Suprapubic skin (tissue), 4 donors: ENCODE data around the gene ZRANB2. TPM values are rescaled to one million over a fixed set of nuclear protein-coding genes. Genes with fewer than 3 reads are reported as not detected.

Source experiments
- DNase-seq, 2 donors: peaks; one replicate each; pipeline ENCODE4 v3.0.0-alpha.2; 2019; ENCODE audit warnings: low spot score in 2 of 2
- H3K27ac ChIP-seq: fragments of 200-600 bp; sonication (generic); one replicate; pipeline ENCODE4 v1.5.1; 2019
- H3K27me3 ChIP-seq: fragments of 200-600 bp; sonication (generic); one replicate; pipeline ENCODE4 v1.5.1; 2019
- H3K36me3 ChIP-seq: fragments of 200-600 bp; sonication (generic); one replicate; pipeline ENCODE4 v1.5.1; 2019
- H3K4me1 ChIP-seq: fragments of 200-600 bp; sonication (generic); one replicate; pipeline ENCODE4 v1.5.1; 2019
- H3K4me3 ChIP-seq: fragments of 200-600 bp; sonication (generic); one replicate; pipeline ENCODE4 v1.5.1; 2019; ENCODE audit warnings: mild to moderate bottlenecking
- H3K9me3 ChIP-seq: fragments of 200-600 bp; sonication (generic); one replicate; pipeline ENCODE4 v1.5.1; 2019
- EP300 ChIP-seq: sonication (generic); formaldehyde crosslinking; IDR thresholded peaks from one replicate; pipeline ENCODE4 v1.6.1; 2017; ENCODE audit warnings: antibody characterized with exemption
- POLR2A ChIP-seq, 2 donors: fragments of 450-650 bp; IDR thresholded peaks; one replicate each; pipeline ENCODE4 v1.6.1; 2017; ENCODE audit warnings: antibody characterized with exemption in 2 of 2, mild to moderate bottlenecking in 2 of 2, moderate library complexity in 2 of 2
- POLR2AphosphoS5 ChIP-seq, 3 donors: sonication (generic); formaldehyde crosslinking; IDR thresholded peaks; one replicate each; pipeline ENCODE4 v1.6.1; 2017; ENCODE audit warnings: antibody characterized with exemption in 3 of 3
- WGBS: methylation state at CpG from one replicate; pipeline ENCODE4 v1.1.5; 2018; 5-methylcytosine and 5-hydroxymethylcytosine counted together
- total RNA-seq, 4 donors: library from RNA; depleted of rRNA; stranded (reverse); fragments of >200 nt; gene quantifications; one replicate each; pipeline ENCODE4 v1.1.0, GENCODE V29; 2016
- TF ChIP-seq, protein P1 (sequence below), 2 donors: fragments of 200-600 bp in 1 of 2; fragments of 450-650 bp in 1 of 2; sonication (generic) in 1 of 2; IDR thresholded peaks; one replicate each; pipeline ENCODE4 v1.5.1; 2016 to 2019; ENCODE audit warnings: antibody characterized with exemption in 2 of 2, mild to moderate bottlenecking in 1 of 2, moderate library complexity in 1 of 2

ZRANB2 gene
- total RNA-seq, 4 donors from 2014 or later: 37.4 to 164 (median 49.0) TPM

DNA sequence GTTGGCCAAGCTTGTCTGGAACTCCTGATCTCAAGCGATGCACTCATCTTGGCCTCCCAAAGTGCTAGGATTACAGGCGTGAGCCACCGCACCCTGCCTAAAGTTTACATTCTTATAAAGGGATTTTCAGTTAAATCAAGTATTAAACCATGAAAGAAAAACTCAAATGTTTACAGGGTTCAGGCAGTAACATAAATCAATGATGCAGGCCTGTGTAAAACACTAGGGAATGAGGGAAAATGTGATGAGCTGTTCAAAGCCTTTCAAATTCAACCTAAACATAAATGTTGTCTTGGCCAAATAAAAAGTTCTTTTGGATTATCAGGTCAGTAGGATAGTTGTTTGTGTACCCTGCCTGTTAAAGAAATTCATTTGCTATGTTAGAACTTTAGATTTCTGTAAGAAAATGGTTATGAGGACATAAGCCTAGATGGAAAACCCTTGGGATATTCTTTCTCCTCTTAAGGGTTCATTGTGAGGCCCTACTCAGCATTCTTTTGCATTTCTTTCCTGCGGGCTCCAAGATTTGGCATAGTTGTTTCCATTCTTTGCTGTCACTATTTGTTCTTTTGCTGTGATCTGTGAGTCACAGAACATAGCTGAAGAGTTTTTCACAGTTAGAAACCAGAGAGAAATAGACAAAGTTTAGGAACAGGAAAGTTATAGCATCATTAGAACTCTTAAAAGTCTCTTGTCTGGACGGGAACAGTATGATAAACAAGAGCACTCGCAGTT, 8.9 kb upstream of the ZRANB2 start:
- WGBS: 63% methylated on average over 6 of the region's 6 CpGs
- Histone ChIP-seq H3K27me3 (peaks cover 3% of the 10 kb centered on the region), H3K9me3 (no peaks in the 10 kb centered on the region), H3K4me1 (no peaks in the 10 kb centered on the region), H3K4me3 (no peak overlapping the region), H3K27ac (peak overlapping the region; percentile 57), H3K36me3 (no peaks in the 10 kb centered on the region)
- TF ChIP-seq POLR2AphosphoS5 (IDR thresholded peaks at IDR 0.05) (no peak), POLR2A (IDR thresholded peaks at IDR 0.05) (no peak), EP300 (no peak)
- DNase-seq: no peak

DNA sequence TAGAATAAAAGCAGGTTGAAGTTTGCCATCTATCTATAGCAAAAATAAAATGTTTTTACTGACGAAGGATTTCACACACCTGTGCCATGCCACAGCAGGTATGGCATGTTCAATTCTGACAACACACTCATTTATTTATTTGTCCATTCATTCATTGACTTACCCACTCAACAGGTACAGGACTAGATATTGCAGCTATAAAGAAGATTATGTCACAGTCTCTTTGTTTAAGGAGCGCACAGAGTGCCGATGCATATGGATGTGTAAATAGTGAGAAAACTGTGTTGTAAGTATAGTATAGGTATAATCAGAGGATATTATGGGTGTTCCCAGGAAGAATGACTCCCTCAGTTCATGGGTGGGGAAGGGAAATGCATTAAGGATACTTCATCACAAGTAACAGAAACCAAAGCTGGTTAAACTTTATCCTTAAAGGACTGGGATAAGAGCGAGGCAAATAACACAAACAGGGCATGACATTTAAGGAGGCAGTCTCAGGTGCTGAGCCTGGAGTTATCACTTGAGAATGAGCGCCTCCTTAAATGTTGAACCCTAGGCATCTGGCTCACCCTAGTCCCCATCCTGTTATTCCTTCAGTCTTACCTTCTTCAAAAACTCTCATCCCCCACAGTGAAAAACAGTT, 7.9 kb upstream of the ZRANB2 start:
- no peak for TF ChIP-seq POLR2AphosphoS5 (IDR thresholded peaks at IDR 0.05)
- TF ChIP-seq, protein P1, sequence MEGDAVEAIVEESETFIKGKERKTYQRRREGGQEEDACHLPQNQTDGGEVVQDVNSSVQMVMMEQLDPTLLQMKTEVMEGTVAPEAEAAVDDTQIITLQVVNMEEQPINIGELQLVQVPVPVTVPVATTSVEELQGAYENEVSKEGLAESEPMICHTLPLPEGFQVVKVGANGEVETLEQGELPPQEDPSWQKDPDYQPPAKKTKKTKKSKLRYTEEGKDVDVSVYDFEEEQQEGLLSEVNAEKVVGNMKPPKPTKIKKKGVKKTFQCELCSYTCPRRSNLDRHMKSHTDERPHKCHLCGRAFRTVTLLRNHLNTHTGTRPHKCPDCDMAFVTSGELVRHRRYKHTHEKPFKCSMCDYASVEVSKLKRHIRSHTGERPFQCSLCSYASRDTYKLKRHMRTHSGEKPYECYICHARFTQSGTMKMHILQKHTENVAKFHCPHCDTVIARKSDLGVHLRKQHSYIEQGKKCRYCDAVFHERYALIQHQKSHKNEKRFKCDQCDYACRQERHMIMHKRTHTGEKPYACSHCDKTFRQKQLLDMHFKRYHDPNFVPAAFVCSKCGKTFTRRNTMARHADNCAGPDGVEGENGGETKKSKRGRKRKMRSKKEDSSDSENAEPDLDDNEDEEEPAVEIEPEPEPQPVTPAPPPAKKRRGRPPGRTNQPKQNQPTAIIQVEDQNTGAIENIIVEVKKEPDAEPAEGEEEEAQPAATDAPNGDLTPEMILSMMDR (IDR thresholded peaks at IDR 0.05): no peak
- TF ChIP-seq POLR2A (IDR thresholded peaks at IDR 0.05): no peak
- no peak for TF ChIP-seq EP300
- H3K27ac ChIP-seq: no peak overlapping the region
- H3K36me3 ChIP-seq: no peaks in the 10 kb centered on the region
- peaks cover 3% of the 10 kb centered on the region for H3K27me3 ChIP-seq
- no peak for DNase-seq
- WGBS: 90% methylated on average over 5 of the region's 5 CpGs
- H3K4me1 ChIP-seq: no peaks in the 10 kb centered on the region
- H3K9me3 ChIP-seq: no peaks in the 10 kb centered on the region
- no peak overlapping the region for H3K4me3 ChIP-seq

DNA sequence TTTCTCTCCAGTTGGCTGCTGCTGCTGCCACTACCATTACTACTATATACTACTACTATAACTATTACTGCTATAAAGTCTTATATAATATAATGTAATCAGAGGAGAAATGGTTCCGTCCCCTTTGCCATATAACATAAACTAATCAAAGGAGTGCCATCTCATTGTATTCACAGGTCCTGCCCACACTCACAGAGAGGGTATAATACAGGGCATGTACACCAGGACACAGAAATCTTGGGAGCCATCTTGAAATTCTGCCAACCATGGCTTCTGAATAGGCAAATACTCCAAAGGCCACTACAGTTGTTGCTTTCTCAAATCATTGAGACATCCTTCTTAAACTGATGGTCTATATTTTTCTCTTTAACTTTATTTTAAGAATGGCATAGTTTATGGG, 6.9 kb upstream of the ZRANB2 start:
- WGBS: 100% methylated on average over 1 of the region's 1 CpG
- H3K4me3 ChIP-seq: no peak overlapping the region
- peaks cover 3% of the 10 kb centered on the region for H3K27me3 ChIP-seq
- no peaks in the 10 kb centered on the region for H3K4me1 ChIP-seq
- TF ChIP-seq, protein P1 (IDR thresholded peaks at IDR 0.05): no peak
- TF ChIP-seq EP300: no peak
- TF ChIP-seq POLR2A (IDR thresholded peaks at IDR 0.05): no peak
- no peak for TF ChIP-seq POLR2AphosphoS5 (IDR thresholded peaks at IDR 0.05)
- no peaks in the 10 kb centered on the region for H3K9me3 ChIP-seq
- no peaks in the 10 kb centered on the region for H3K36me3 ChIP-seq
- no peak overlapping the region for H3K27ac ChIP-seq
- DNase-seq: no peak

DNA sequence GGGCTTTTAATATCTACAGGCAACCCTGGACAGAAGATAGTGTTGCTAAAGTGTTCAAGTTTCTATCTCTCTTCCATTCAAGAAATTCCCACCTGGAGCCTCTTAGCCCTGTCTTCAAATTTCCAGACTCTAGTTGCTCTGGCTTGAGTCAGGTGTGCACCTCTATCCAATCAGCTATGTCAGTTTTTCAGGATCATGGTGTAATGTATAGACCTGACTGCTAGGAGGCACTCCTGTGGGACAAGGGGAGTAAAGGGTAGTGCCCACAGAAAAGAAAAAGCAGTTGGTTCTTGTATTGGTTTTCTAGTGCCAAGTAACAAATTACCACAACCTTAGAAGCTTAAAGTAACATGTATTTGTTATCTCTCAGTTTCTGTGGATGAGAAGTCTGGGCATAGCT, 6.2 kb upstream of the ZRANB2 start:
- Histone ChIP-seq H3K4me3 (no peak overlapping the region), H3K27me3 (peaks cover 3% of the 10 kb centered on the region), H3K4me1 (no peaks in the 10 kb centered on the region), H3K9me3 (no peaks in the 10 kb centered on the region), H3K36me3 (no peaks in the 10 kb centered on the region), H3K27ac (no peak overlapping the region)
- TF ChIP-seq POLR2AphosphoS5 (IDR thresholded peaks at IDR 0.05) (no peak), EP300 (no peak), POLR2A (IDR thresholded peaks at IDR 0.05) (no peak)
- TF ChIP-seq, protein P1 (IDR thresholded peaks at IDR 0.05): no peak
- no peak for DNase-seq

DNA sequence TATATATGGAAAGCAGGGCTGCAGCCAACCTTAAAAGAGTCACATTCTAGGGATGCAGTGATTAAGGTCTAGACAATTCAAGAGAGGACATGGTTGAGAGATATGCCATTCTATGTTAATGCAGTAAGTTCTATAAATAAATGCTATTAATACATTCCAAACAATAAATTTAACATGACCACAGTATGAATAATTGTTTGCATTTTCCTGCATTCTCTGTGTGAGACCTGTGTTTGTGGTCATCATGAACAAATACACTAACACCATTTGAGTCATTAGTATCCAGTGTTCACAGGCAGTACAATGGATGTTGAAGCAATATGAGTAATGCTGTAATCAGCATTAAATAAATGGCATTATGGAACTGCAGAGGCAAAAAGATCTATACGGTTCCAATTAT, 5.5 kb upstream of the ZRANB2 start:
- no peaks in the 10 kb centered on the region for H3K36me3 ChIP-seq
- TF ChIP-seq, protein P1 (IDR thresholded peaks at IDR 0.05): no peak
- TF ChIP-seq POLR2AphosphoS5 (IDR thresholded peaks at IDR 0.05) (no peak), EP300 (no peak), POLR2A (IDR thresholded peaks at IDR 0.05) (no peak)
- peaks cover 3% of the 10 kb centered on the region for H3K27me3 ChIP-seq
- WGBS: 86% methylated on average over 1 of the region's 1 CpG
- H3K4me1 ChIP-seq: peaks cover 6% of the 10 kb centered on the region
- no peak for DNase-seq
- H3K4me3 ChIP-seq: no peak overlapping the region
- H3K27ac ChIP-seq: no peak overlapping the region
- no peaks in the 10 kb centered on the region for H3K9me3 ChIP-seq
